ENCODE measurements around the gene HLA-DPA1. TPM values are rescaled to one million over a fixed set of nuclear protein-coding genes. Genes with fewer than 3 reads are reported as not detected.

HLA-DPA1 gene
- total RNA-seq, 1 experiment from 2014 or later: 2.6 TPM

GRCh38 chr6:33024521-33024920 lies 48.9 kb downstream of the HLA-DPA1 start:
- Histone ChIP-seq H3K4ac (ENCODE audit: low read depth, low read length) (no peak overlapping the region), H2BK5ac (ENCODE audit: insufficient read length, low read length) (no peak overlapping the region), H4K5ac (ENCODE audit: insufficient read length, low read depth, low read length) (no peak overlapping the region), H3T11ph (ENCODE audit: low read length) (no peak overlapping the region), H3K18ac (ENCODE audit: insufficient read length, low read depth, low read length) (no peak overlapping the region), H2AK5ac (ENCODE audit: insufficient read length, low read length) (no peak overlapping the region), H2AFZ (ENCODE audit: low read length) (no peak overlapping the region), H3K27me3 (ENCODE audit: insufficient read depth, low read length) (no peaks in the 10 kb centered on the region), H3K79me1 (ENCODE audit: insufficient read depth, low read depth, low read length, poor library complexity, severe bottlenecking) (no peaks in the 10 kb centered on the region), H2BK120ac (ENCODE audit: low read depth, low read length, poor library complexity, severe bottlenecking) (no peak overlapping the region), H3K9ac (ENCODE audit: extremely low read depth, insufficient read length, low read length) (no peak overlapping the region), H3K27ac (ENCODE audit: insufficient read length, low read depth, low read length) (no peak overlapping the region), H3K14ac (ENCODE audit: insufficient read depth, low read length) (no peak overlapping the region), H2BK12ac (ENCODE audit: insufficient read length, low read depth, low read length) (no peak overlapping the region), H3K23me2 (ENCODE audit: insufficient read length, low read depth, low read length, poor library complexity, severe bottlenecking) (no peaks in the 10 kb centered on the region), H2BK20ac (ENCODE audit: low read depth, low read length, poor library complexity, severe bottlenecking) (no peak overlapping the region), H4K20me1 (ENCODE audit: control insufficient read depth, insufficient read depth, insufficient read length) (no peaks in the 10 kb centered on the region), H3K23ac (ENCODE audit: insufficient read length, low read depth, low read length) (no peak overlapping the region), H4K8ac (replicated peaks; ENCODE audit: insufficient read length, low read depth, low read length) (no peak overlapping the region), H3K4me2 (ENCODE audit: insufficient read depth, insufficient read length, low read length) (no peak overlapping the region), H3K9me3 (ENCODE audit: control insufficient read depth, low read depth, low read length) (no peaks in the 10 kb centered on the region), H3K4me1 (ENCODE audit: insufficient read depth, low read length) (no peaks in the 10 kb centered on the region), H2BK15ac (ENCODE audit: low read depth, low read length) (no peak overlapping the region), H3K56ac (ENCODE audit: insufficient read length, low read depth, low read length) (no peak overlapping the region), H3K79me2 (ENCODE audit: insufficient read depth, low read length) (no peaks in the 10 kb centered on the region), H4K91ac (ENCODE audit: insufficient read length, low read depth, low read length) (no peak overlapping the region)
- Mint-ChIP-seq H3K27ac (no peak overlapping the region), H3K9me3 (no peaks in the 10 kb centered on the region), H3K27me3 (ENCODE audit: low read depth) (peaks cover 18% of the 10 kb centered on the region), H3K4me3 (no peak overlapping the region), H3K36me3 (ENCODE audit: insufficient read depth in 1 of 3, low read depth in 3 of 3) (no peaks in the 10 kb centered on the region; a peak in 1 of 7 replicates), H3K4me1 (no peaks in the 10 kb centered on the region; a peak in 1 of 4 replicates)
- no peak for DNase-seq
- no peak for TF ChIP-seq CTCF (conservative IDR thresholded peaks at IDR 0.05)

Measured in H9 (cell line).